HepG2 (cell line): ENCODE measurements around the gene IFNAR2. TPM values are rescaled to one million over a fixed set of nuclear protein-coding genes. Genes with fewer than 3 reads are reported as not detected.

ENCODE experiments used
- ARHGAP35 ChIP-seq: sonication (generic); formaldehyde crosslinking; IDR thresholded peaks from 2 replicates; pipeline ENCODE4 v1.9.0; 2022; ENCODE audit warnings: mild to moderate bottlenecking, inconsistent platforms, moderate library complexity, missing genetic modification reagents, borderline replicate concordance
- CENPT ChIP-seq: sonication (generic); formaldehyde crosslinking; IDR thresholded peaks from 2 replicates; pipeline ENCODE4 v1.8.0; 2022; ENCODE audit warnings: low read depth, mild to moderate bottlenecking, moderate library complexity, missing genetic modification reagents
- CHD4 ChIP-seq: fragments of 200-600 bp; sonication (generic); IDR thresholded peaks from 2 replicates; pipeline ENCODE4 v1.7.0; 2017; ENCODE audit warnings: mild to moderate bottlenecking, low read length, borderline replicate concordance
- FLYWCH1 ChIP-seq: sonication (generic); formaldehyde crosslinking; IDR thresholded peaks from 2 replicates; pipeline ENCODE4 v1.8.1; 2023; ENCODE audit warnings: mild to moderate bottlenecking, missing genetic modification reagents
- FOXK1 ChIP-seq: sonication (generic); formaldehyde crosslinking; IDR thresholded peaks from 2 replicates; pipeline ENCODE4 v1.4.0; 2020; ENCODE audit warnings: low read depth, missing genetic modification reagents, borderline replicate concordance
- FOXM1 ChIP-seq: sonication (generic); formaldehyde crosslinking; IDR thresholded peaks from 2 replicates; pipeline ENCODE4 v1.5.0; 2020; ENCODE audit warnings: missing genetic modification reagents
- GABPA ChIP-seq, 2 experiments: IDR thresholded peaks; 2 replicates each; pipeline ENCODE4 v1.6.1; 2011 to 2016; ENCODE audit warnings: low read depth in 2 of 2, low read length in 1 of 2, missing biosample characterization in 1 of 2, missing genetic modification characterization in 1 of 2
- GPBP1L1 ChIP-seq: sonication (generic); formaldehyde crosslinking; IDR thresholded peaks from 2 replicates; pipeline ENCODE4 v1.5.0; 2020; ENCODE audit warnings: mild to moderate bottlenecking, missing genetic modification reagents
- IKZF4 ChIP-seq: sonication (generic); formaldehyde crosslinking; IDR thresholded peaks from 2 replicates; pipeline ENCODE4 v1.5.1; 2020; ENCODE audit warnings: borderline replicate concordance, mild to moderate bottlenecking, low read depth, missing genetic modification reagents; ENCODE audit errors: not compliant biosample characterization
- PAX8 ChIP-seq: sonication (generic); formaldehyde crosslinking; IDR thresholded peaks from 2 replicates; pipeline ENCODE4 v1.8.0; 2022; ENCODE audit warnings: mild to moderate bottlenecking, missing genetic modification reagents, borderline replicate concordance
- POLR2G ChIP-seq: fragments of 200-400 bp; formaldehyde crosslinking; IDR thresholded peaks from 2 replicates; pipeline ENCODE4 v1.6.1; 2018; ENCODE audit warnings: mild to moderate bottlenecking, low read depth, low read length, moderate library complexity
- PRDM10 ChIP-seq: sonication (generic); formaldehyde crosslinking; IDR thresholded peaks from 2 replicates; pipeline ENCODE4 v1.4.0; 2020; ENCODE audit warnings: low read depth, missing genetic modification reagents
- PRMT3 ChIP-seq: sonication (generic); formaldehyde crosslinking; IDR thresholded peaks from 2 replicates; pipeline ENCODE4 v1.8.1; 2022; ENCODE audit warnings: low read depth, mild to moderate bottlenecking, moderate library complexity, missing genetic modification reagents, borderline replicate concordance
- RARA ChIP-seq: IDR thresholded peaks from 2 replicates; pipeline ENCODE4 v1.6.1; 2016; ENCODE audit warnings: missing genetic modification reagents, missing compliant biosample characterization
- RFX1 ChIP-seq: fragments of 450-650 bp; IDR thresholded peaks from 2 replicates; pipeline ENCODE4 v1.6.1; 2017
- RFX3 ChIP-seq: IDR thresholded peaks from 2 replicates; pipeline ENCODE4 v1.6.1; 2016; ENCODE audit warnings: missing biosample characterization, missing genetic modification reagents
- SAP130 ChIP-seq: IDR thresholded peaks from 2 replicates; pipeline ENCODE4 v1.6.1; 2016; ENCODE audit warnings: low read depth
- SOX13 ChIP-seq, 3 experiments: fragments of 450-650 bp in 1 of 3; sonication (generic) in 1 of 3; formaldehyde crosslinking in 1 of 3; IDR thresholded peaks in 2 of 3; conservative IDR thresholded peaks in 1 of 3; 2 replicates each; pipeline versions ENCODE4 v1.5.0 to v1.6.1; 2016 to 2020; ENCODE audit warnings: antibody characterized with exemption in 1 of 3, mild to moderate bottlenecking in 1 of 3, missing compliant biosample characterization in 1 of 3, missing genetic modification reagents in 1 of 3, moderate library complexity in 1 of 3
- ZBTB34 ChIP-seq: sonication (generic); formaldehyde crosslinking; IDR thresholded peaks from 2 replicates; pipeline ENCODE4 v1.8.0; 2022; ENCODE audit warnings: mild to moderate bottlenecking, missing genetic modification reagents
- ZNF333 ChIP-seq: sonication (generic); formaldehyde crosslinking; IDR thresholded peaks from 2 replicates; pipeline ENCODE4 v1.4.0; 2020; ENCODE audit warnings: mild to moderate bottlenecking, missing genetic modification reagents, borderline replicate concordance
- ZNF704 ChIP-seq: sonication (generic); formaldehyde crosslinking; IDR thresholded peaks from 2 replicates; pipeline ENCODE4 v1.8.1; 2023; ENCODE audit warnings: mild to moderate bottlenecking, inconsistent platforms, moderate library complexity, missing genetic modification reagents, borderline replicate concordance
- ZNF713 ChIP-seq: sonication (generic); formaldehyde crosslinking; IDR thresholded peaks from 2 replicates; pipeline ENCODE4 v1.4.0; 2020; ENCODE audit warnings: mild to moderate bottlenecking, missing genetic modification reagents
- polyA plus RNA-seq, 8 experiments: library from polyadenylated mRNA; depleted of rRNA in 3 of 8; stranded (reverse) in 7 of 8; unstranded in 1 of 8; fragments of >200 nt; fragmentation: Illumina TruSeq in 4 of 8; extraction: Trizol in 4 of 8; gene quantifications; 2 replicates each; pipeline versions ENCODE4 v1.2.1 to v1.2.3, GENCODE V29; 2011 to 2016; ENCODE audit warnings: low read depth in 4 of 8, missing spikeins in 1 of 8, mixed read lengths in 1 of 8; ENCODE audit not compliant: insufficient read depth in 1 of 8
- total RNA-seq, 5 experiments: library from RNA; depleted of rRNA; stranded (reverse); fragments of >200 nt; fragmentation: Illumina TruSeq; extraction: Trizol; gene quantifications; 2 replicates each; pipeline ENCODE4 v1.2.3, GENCODE V29; 2016; ENCODE audit warnings: low read depth in 1 of 5

Gene IFNAR2
- total and polyA plus RNA-seq, 2 of the 13 experiments (the other 11 are each of a cell fraction or from before 2014, with no cell fraction given): 5.1 to 24.1 TPM

GRCh38 chr21:33245289-33245918 is 15.7 kb downstream of the IFNAR2 start (continued):
- TF ChIP-seq PRDM10 (no peak), RFX1 (no peak), FOXK1 (no peak), CHD4 (no peak), FLYWCH1 (CRISPR knock-in tag) (no peak), ARHGAP35 (CRISPR knock-in tag) (no peak), ZNF713 (no peak), PRMT3 (no peak), POLR2G (no peak), GABPA (IDR thresholded peaks at IDR 0.05; ENCODE audit: low read depth, low read length) (no peak), GABPA (CRISPR knock-in tag; IDR thresholded peaks at IDR 0.05; ENCODE audit: low read depth) (no peak), PAX8 (CRISPR knock-in tag) (no peak), IKZF4 (CRISPR knock-in tag) (no peak), CENPT (no peak), FOXM1 (CRISPR knock-in tag) (no peak), RFX3 (CRISPR knock-in tag) (no peak), RARA (CRISPR knock-in tag) (peak; percentile 16; the same call in 1 of the 2 replicates), ZNF333 (no peak), GPBP1L1 (no peak), ZNF704 (no peak), SOX13 (IDR thresholded peaks at IDR 0.05) (no peak), SOX13 (CRISPR knock-in tag; conservative IDR thresholded peaks at IDR 0.05 in 1 of 2, IDR thresholded peaks at IDR 0.05 in 1 of 2) (no peak), SAP130 (CRISPR knock-in tag) (peak; percentile 27; the same call in 1 of the 2 replicates), ZBTB34 (CRISPR knock-in tag) (0 out of 2 replicates have a peak, but pooled peaks have one; percentile 51)
